ENCODE data around the gene AP1AR. TPM values are rescaled to one million over a fixed set of nuclear protein-coding genes. Genes with fewer than 3 reads are reported as not detected.
"Not testable (repeated sequence)": the region's sequence is repeated elsewhere in the genome, so short reads cannot be mapped to it uniquely, and the experiment has no call there.

Gene AP1AR
- total RNA-seq, 1 donor from 2014 or later = 28.3 TPM

DNA sequence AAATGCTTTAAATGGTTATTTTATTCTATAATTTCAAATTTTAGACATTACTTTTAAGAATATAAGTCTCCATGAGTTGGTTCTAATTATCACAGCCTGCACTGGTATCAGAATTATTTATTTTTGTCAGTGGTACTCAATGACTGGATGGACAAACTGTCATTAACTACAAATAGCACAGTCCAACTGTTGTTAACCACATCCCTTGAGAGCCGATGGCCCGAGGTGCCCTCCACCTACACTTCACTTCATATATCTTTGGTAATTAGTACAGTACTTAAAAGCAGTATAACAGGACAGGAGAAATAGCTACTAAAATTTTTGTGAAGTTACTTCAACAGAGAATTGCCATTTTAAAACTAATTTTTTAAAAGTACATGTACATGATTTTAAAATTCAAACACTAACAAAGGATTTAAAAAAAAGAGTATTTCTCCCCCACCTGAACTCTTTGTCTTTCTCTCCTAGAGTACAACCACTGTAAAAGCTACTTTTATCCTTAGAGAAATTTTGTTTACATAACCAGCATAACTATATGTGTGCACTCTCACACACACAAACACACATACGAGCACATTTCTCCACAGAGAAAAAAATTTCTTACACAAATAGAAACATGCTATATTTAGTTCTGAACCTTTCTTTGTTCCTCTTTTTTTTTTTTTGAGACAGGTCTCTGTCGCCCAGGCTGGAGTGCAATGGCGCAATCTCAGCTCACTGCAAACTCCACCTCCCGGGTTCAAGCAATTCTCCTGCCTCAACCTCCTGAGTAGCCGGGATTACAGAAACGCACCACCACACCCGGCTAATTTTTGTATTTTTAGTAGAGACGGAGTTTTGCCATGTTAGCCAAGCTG is 47.7 kb downstream of the AP1AR start:
- DNase-seq (ENCODE audit: low spot score) = no peak

DNA sequence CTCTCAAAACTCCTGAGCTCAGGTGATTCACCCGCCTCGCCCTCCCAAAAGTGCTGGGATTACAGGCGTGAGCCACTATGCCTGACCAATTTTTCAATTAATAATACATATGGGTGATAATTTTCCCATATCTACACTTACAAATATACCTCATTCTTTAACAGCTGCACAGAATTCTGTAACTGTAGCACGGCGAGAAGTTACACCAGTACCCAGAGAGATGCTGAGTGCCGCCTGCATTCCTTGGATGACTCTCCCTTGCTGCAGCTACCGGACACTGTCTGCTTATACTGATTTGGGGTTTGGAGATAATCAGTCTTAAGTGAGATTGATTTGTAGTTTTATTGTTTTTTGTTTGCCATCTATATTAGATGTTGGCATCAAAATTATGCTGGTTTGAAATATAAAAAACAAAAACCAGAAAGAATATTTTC is 48.3 kb downstream of the AP1AR start:
- DNase-seq (ENCODE audit: low spot score) = no peak

DNA sequence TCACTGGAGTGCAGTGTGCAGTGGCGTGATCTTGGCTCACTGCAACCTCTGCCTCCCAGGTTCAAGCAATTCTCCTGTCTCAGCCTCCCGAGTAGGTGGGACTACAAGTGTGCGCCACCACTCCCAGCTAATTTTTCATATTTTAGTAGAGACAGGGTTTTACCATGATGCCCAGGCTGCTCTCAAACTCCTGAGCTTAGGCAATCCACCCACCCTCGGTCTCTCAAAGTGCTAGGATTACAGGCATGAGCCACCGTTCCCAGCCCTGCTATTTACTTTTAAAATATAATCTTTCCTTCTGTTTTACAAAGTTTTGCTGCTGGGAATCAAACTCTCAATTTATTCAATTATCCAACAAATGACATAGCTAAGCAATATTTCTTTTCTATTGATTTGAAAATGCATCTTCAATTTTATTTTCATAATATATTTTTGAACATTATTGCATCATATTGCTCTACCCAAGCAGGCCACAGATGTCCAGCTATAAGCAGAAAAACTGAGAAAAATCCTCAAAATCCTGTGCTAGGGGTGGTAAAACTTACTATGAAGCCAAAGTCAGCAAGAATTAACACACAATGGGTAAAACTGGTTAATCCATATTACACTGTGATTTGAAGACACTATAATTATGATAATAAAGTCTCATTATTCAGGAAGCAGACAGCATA is 48.9 kb downstream of the AP1AR start:
- no peak for DNase-seq (ENCODE audit: low spot score)

DNA sequence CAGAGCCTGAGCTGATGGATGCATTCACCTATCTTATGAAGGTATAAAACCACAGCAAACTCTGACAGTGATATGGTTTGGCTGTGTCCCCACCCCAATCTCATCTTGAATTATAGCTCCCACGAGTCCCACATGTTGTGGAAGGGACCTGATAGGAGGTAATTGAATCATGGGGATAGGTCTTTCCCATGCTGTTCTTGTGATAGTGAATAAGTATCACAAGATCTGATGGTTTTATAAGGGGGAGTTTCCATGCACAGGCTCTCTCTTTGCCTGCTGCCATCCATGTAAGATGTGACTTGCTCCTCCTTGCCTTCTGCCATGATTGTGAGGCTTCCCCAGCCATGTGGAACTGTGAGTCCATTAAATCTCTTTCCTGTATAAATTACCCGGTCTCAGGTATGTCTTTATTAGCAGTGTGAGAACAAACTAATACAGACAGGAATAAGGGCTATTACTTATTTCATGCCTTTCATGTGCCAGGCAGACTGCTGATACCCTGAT is 50.4 kb downstream of the AP1AR start:
- DNase-seq (ENCODE audit: low spot score) = not testable (repeated sequence)

DNA sequence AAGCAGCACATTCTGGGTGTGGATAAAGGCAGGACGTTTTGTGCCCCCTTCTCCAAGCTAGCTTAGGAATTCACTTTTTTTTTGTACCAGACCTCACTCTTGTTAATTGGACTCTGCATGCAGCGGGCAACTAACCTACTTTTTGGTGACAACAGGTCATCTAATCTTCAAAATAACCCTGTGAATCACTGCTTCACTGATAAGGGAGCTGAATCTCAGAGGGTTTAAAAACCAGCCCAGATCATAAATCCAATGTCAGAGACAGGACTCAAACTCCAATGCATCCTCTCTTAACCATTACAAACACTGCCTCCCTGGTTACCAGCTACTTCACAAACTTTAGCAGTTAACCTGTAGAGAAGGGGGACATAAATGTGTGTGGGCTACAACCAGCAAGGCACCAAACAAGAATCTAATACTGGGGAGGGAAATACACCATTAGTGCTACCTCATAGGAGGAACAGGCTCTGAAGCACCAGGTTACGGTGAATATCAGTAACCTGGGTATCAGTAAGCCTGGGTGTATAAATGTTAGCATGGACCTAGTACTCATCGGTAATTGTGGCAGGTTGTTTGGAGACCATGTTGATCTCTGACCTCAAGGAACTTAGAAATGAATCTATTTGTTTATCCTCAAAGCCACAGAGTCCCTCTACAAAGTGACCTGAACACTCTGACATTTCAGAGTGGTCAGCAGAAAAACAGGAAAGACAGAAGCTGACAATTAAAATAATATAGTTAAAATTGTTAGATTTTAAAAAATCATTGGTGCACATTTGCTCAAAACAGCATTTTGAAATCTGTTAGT is 51.5 kb downstream of the AP1AR start:
- no peak for DNase-seq (ENCODE audit: low spot score)

DNA sequence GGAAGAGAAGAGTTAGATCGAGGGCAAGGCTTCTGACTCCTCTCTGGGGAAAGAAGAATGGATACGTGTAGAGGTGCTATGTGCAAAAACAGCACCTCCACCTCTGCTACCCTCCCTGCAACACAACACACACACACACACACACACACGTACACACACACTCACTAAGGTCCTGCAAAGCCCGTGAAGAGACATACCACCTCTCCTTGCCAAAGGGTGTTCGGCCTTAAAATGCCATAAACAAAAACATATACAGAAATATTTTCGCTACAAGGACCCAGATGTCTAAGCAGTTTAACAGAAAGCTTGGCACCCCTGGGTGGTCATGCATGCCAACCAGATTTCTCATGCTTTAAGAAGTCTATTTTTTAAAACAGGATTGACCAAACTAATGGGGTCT is 52.6 kb downstream of the AP1AR start:
- no peak for DNase-seq (ENCODE audit: low spot score)

DNA sequence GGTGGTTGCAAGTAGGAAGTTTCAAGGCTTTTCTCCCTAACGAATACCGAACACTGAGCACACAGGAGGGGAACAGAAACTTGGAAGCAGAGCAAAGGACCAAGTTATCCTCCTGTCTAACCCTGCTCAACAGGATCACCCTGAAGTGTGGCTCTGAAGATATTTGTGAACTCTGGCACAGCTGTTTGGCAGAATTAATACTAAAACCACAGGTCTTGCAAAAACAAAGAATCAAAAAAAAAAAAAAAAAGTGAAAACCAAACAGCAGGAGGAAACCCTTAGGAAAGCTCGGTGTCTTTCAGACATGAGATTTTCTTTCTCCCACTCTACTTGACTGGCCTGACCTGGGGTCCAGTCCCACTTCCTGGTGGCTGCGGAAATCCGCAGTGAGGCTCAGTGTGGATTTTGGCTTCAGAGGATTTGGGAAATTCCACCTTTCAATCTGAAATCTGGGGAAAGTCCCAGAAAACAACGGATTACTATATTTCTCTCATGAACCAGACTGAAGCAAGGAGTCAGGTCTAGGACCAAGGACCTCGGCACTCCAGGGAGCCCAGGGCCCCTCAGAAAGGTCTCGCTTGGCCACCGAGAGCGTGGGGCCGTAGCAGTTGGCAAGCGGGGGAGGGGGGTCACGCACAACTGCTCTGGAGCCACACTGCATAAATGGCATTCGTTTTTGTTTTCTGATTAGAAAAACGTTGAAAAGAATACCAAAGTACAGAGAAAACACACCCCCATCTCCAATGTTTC is 53.2 kb downstream of the AP1AR start:
- no peak for DNase-seq (ENCODE audit: low spot score)

DNA sequence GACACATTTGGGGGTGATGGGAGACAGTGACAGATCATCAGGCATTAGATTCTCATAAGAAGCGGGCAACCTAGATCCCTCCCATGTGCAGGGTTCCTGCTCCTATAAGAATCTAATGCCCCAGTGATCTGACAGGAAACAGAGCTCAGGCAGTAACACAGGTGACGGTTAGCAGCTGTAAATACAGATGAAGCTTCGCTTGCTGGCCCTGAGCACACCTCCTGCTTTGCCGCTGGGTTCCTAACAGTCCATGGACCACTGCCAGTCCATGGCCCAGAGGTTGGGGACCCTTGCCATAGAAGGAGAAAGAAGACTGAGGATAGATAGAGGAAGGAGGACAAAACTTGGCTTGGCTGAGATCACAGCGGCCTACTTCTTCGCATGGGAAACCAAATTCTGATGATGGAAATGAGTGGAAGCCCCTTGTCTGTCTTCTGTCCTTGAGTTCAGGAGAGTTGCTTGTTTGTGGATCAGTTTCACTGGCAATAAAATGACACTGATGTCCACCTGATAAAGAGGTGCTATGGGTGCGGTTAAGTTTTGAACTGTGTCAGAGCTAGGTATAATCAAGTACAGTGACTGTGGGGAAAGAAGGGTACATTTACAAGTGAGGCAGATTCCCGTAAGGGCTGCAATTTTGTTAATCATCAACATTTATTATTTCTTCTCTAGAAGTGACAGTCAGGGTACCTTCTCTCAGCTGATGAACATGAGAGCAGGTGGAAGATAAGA is 55.8 kb downstream of the AP1AR start:
- no peak for DNase-seq (ENCODE audit: low spot score)

DNA sequence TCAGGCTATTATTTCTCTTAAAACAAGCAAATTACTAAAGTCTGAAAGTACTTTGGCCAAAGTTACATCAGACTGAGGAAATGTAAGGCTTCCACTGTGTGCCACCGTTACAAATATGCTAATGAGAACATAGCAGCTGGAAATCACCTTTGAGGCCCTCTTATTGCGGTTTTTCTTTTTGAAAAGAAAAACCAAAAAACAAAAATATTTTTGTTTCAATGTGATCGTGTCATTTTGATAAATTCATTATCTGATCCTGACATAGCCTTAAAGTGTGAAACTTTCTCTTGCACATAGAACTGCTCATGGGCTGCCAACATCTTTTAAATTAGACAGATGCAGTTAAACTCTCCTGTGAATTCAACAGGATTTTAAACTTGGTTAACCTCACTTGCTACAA is 56.9 kb downstream of the AP1AR start:
- no peak for DNase-seq (ENCODE audit: low spot score)

DNA sequence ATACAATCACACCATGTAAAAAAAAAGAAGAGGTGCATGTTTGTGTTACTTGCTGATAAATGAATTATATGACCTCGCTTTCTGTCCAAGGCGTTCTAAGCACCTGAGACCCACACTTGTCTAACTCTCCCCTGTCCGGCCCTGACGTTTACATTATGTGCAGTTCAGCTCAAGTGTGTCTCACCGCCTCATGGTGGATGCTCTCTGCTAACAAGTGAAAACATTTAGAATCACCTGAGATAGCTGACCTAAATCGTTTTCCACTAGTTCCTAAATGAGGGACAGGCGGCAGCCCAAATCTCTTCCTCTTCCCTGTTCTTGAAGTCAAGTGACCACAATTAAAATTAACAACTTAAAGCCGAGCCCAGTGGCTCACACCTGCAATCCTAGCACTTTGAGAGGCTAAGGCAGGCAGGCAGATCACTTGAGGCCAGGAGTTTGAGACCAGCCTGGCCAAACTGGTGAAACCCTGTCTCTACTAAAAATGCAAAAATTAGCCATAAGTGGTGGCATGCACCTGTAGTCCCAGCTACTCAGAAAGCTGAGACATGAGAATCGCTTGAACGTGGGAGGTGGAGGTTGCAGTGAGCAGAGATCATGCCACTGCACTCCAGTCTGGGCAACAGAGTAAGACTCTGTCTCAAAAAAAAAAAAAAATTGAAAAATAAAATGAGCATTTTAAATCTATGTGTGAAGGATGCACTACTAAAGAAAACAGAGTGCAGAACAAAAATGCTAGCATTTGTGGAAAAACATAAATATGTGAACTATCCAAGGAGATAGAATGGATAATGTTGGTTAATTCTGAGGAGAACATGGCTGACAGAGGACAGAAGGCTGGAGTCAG is 58.0 kb downstream of the AP1AR start:
- no peak for DNase-seq (ENCODE audit: low spot score)

DNA sequence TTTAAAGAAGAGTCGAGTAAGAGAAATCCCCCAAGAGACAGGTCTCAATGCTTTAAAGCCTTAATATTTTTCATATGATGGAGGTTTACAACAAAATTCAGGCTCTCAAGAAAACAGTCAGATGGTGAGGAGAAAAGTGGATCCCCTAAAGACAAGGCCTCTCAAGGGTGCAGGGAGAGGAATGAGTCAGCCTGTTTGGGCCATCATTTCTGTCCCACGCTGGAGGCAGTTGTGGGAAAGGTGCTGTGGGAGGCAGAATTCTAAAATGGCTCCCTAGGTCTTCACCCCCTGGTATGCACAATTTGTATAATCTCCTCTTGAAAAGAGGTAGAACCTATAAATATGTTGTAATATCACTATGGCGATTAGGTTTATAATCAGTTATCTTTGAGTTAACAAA is 58.8 kb downstream of the AP1AR start:
- DNase-seq (ENCODE audit: low spot score) = no peak

DNA sequence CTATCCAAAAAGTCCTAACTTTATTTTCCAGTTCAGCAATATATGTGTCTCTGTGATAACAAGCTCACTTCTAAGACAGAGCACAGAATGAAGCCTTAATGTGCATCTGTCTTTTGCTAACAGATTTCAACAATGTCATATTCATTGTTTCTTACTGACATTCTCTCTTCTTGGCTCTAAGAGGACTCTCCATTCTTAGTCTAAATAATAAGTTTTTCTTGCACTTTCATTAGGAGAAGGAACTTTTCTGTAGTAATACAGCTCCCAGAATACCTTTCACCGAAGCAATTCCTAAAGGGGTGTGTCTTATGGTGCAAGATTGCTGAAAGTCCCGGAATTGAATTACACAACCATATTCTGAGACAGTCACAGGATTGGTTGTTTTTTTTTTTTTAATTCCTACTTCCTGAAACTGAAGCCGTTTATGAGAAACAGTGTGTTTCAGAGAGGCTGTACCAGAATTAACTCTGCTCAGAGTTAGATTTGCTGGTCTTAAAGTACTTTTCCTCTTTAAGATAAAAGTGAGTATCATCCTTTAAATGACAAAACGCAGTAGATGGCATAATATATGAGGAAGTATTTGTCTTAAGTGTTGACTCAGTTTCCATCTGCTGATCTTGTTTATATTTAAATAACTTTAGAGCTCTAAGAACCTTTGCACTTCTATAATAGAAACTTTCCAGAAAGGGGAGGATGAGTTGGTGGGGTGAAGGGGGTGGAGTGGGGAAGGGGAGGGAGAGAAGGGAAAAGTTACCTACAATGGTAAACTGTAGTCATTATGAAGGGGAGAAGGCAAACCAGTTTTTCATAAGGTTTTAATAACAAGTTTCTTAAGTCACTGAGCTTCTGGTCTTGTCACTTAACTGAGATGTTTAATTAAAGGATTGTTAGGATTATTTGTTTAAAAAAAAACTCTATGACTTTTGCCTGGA is 65.6 kb downstream of the AP1AR start, which contains the start of gene ALPK1:
ALPK1 (plus strand) TSS at position 421 of the 932 bp plus-strand sequence.
- no peak for DNase-seq (ENCODE audit: low spot score)

DNA sequence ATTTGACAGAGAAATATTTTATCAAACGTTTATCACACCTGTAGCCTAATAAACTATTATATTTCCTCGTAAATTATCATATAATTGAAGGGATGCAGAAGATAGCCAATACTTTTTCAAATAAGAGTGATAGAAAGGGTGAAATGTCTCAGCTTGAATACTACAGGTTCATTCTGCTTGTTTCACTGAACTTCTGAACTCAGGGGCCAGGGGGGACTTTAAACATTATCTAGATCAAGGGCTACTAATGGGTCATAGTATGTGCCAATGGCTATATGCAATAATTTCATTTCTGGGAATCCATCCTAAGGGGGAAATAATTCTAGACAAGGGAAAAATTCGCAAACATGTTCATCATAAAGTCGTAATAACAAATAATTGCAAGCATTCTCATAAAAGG is 68.1 kb downstream of the AP1AR start:
- no peak for DNase-seq (ENCODE audit: low spot score)

DNA sequence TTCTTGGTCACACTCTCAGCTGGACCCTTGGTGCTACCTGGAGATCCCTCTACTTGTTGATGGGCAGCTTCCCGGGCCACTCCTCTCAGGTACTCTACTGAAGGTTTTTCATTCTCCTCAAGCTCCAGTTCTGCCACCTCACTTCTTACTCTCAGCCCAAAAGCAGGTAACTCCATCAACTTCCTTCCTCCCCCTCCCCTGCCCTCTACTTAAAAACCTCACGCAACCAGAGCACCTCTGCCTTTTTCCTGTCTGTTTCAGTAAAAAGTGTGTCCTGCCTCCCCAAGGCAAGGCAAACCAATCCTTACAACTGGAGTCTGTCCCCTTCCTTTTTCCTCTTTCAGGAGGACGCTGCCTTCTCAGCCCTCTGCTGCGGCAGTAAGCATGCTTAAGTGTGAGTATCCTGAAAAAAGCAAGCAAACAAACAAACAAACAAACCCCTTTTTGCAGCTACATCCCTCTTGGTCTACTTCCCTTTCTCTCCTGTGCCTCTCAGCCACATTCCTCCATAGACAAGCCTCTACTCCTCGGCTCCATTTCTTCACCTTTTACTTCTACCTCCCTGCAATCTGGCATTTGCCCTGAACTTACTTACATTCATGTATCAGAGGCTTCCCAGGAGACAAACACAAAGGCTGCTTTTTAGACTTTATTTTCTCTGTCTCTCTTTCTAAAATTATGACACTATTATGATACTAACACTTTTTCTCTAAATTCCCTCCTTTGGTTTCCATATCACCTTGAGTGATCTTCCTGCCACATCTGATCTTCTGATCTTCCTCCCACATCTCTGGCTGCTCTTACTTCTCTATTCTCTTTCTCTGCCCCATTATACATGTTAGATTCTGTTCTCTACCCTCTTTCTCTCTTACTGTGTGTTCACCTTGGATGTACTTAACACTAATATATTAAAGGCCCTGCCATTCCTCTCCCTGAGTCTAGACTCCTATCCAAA is 71.0 kb downstream of the AP1AR start:
- DNase-seq (ENCODE audit: low spot score) = no peak

DNA sequence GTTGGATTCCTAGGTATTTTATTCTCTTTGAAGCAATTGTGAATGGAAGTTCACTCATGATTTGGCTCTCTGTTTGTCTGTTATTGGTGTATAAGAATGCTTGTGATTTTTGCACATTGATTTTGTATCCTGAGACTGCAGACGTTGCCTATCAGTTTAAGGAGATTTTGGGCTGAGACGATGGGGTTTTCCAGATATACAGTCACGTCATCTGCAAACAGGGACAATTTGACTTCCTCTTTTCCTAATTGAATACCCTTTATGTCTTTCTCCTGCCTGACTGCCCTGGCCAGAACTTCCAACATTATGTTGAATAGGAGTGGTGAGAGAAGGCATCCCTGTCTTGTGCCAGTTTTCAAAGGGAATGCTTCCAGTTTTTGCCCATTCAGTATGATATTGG is 73.9 kb downstream of the AP1AR start:
- DNase-seq (ENCODE audit: low spot score) = not testable (repeated sequence)

DNA sequence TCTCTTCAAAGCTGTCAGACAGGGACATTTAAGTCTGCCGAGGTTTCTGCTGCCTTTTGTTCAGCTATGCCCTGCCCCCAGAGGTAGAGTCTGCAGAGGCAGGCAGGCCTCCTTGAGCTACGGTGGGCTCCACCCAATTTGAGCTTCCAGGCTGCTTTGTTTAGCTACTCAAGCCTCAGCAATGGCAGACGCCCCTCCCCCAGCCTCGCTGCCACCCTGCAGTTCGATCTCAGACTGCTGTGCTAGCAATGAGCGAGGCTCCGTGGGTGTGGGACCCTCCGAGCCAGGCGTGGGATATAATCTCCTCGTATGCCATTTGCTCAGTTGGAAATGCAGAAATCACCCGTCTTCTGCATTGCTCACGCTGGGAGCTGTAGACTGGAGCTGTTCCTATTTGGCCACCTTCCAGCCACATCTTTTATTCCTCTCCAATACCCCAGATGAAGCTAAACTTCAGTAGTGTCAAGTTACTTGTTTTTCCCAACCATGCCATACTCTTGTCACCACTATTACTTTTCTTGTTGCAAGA is 77.7 kb downstream of the AP1AR start:
- DNase-seq (ENCODE audit: low spot score) = not testable (repeated sequence)

DNA sequence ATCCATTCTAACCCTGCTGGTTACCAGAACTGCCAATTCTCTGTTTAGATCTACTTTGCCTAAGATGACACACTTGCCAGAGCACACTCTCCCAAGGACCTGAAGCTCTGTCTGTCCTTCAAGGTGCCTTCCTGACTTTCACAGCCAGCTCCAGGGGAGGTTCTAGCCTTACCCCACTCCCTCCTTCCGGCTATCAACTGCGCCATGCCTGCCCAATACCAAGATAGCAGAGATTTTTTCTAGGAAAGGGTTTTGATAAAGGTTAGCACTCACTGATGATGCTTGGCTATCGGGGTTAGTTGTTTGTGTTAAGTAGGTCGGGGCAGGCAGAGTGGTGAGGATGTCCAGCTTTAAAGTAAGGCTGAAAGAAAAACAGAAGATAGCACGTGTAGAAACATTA is 79.9 kb downstream of the AP1AR start:
- DNase-seq (ENCODE audit: low spot score) = no peak
